ENCODE measurements around the gene AHSP. TPM values are rescaled to one million over a fixed set of nuclear protein-coding genes. Genes with fewer than 3 reads are reported as not detected.
"Not testable (repeated sequence)": the region's sequence is repeated elsewhere in the genome, so short reads cannot be mapped to it uniquely, and the experiment has no call there.

The AHSP gene
- total and polyA plus RNA-seq, 2 experiments from 2014 or later, result not detected

- Histone ChIP-seq H3K4me2 (ENCODE audit: unreplicated experiment) (no peak overlapping the region), H3F3A (ENCODE audit: insufficient read depth) (no peaks in the 10 kb centered on the region), H3K9me3 (ENCODE audit: low read depth) (no peaks in the 10 kb centered on the region), H3K27me3 (replicated peaks; ENCODE audit: insufficient read depth) (0 out of 2 replicates have a peak, but pooled peaks cover 4% of the 10 kb centered on the region), H2AFZ (no peak overlapping the region), H3K36me3 (ENCODE audit: low read depth) (no peaks in the 10 kb centered on the region), H3K79me2 (ENCODE audit: insufficient read depth) (no peaks in the 10 kb centered on the region), H3K9ac (no peak overlapping the region), H4K20me1 (ENCODE audit: insufficient read depth) (no peaks in the 10 kb centered on the region), H3K4me3 (no peak overlapping the region), H3K27ac (no peak overlapping the region), H3K4me1 (ENCODE audit: insufficient read depth) (no peaks in the 10 kb centered on the region), H3K9me2 (ENCODE audit: insufficient read depth) (no peaks in the 10 kb centered on the region)
- DNase-seq, result no peak
- in situ Hi-C loops (cut with MboI), result no loop called here
- 52 to 62% methylated on average over 6 of the region's 6 CpGs for WGBS, 2 experiments (ENCODE audit: low coverage in 1 of 2, low lambda C conversion rate in 2 of 2, missing lambda C conversion rate in 2 of 2)
- TF ChIP-seq EZH2 (IDR thresholded peaks at IDR 0.05; ENCODE audit: insufficient read depth, poor library complexity, severe bottlenecking) (no peak), EZH2phosphoT487 (IDR thresholded peaks at IDR 0.05; ENCODE audit: insufficient read depth, low read depth) (no peak)
Observed at GRCh38 chr16:31522071-31522470, 5.6 kb upstream of the AHSP start.

- H3K4me3 ChIP-seq; H3K9me2 ChIP-seq (ENCODE audit: insufficient read depth); in situ Hi-C loops (cut with MboI); H3K4me1 ChIP-seq (ENCODE audit: insufficient read depth); H3K36me3 ChIP-seq (ENCODE audit: low read depth); H2AFZ ChIP-seq; H3F3A ChIP-seq (ENCODE audit: insufficient read depth); H4K20me1 ChIP-seq (ENCODE audit: insufficient read depth); H3K9ac ChIP-seq; DNase-seq; H3K79me2 ChIP-seq (ENCODE audit: insufficient read depth); H3K9me3 ChIP-seq (ENCODE audit: low read depth); H3K27ac ChIP-seq; H3K27me3 ChIP-seq (replicated peaks; ENCODE audit: insufficient read depth); H3K4me2 ChIP-seq (ENCODE audit: unreplicated experiment): not testable (repeated sequence)
- WGBS, 2 experiments (ENCODE audit: low coverage in 1 of 2, low lambda C conversion rate in 2 of 2, missing lambda C conversion rate in 2 of 2), result 37 to 47% methylated on average over 3 to 5 of the region's 6 CpGs
Observed at GRCh38 chr16:31523768-31524167, 3.9 kb upstream of the AHSP start.

- no peak for TF ChIP-seq EZH2phosphoT487 (IDR thresholded peaks at IDR 0.05; ENCODE audit: insufficient read depth, low read depth)
- no peak for TF ChIP-seq EZH2 (IDR thresholded peaks at IDR 0.05; ENCODE audit: insufficient read depth, poor library complexity, severe bottlenecking)
- Histone ChIP-seq H3K9ac (no peak overlapping the region), H4K20me1 (ENCODE audit: insufficient read depth) (no peaks in the 10 kb centered on the region), H3K27ac (no peak overlapping the region), H3K4me3 (no peak overlapping the region), H2AFZ (no peak overlapping the region), H3K27me3 (replicated peaks; ENCODE audit: insufficient read depth) (peaks cover 13% of the 10 kb centered on the region), H3K9me2 (ENCODE audit: insufficient read depth) (no peaks in the 10 kb centered on the region), H3K4me2 (ENCODE audit: unreplicated experiment) (no peak overlapping the region), H3K4me1 (ENCODE audit: insufficient read depth) (no peaks in the 10 kb centered on the region), H3F3A (ENCODE audit: insufficient read depth) (no peaks in the 10 kb centered on the region), H3K9me3 (ENCODE audit: low read depth) (no peaks in the 10 kb centered on the region), H3K36me3 (ENCODE audit: low read depth) (no peaks in the 10 kb centered on the region), H3K79me2 (ENCODE audit: insufficient read depth) (no peaks in the 10 kb centered on the region)
- 39 to 49% methylated on average over 3 of the region's 3 CpGs for WGBS, 2 experiments (ENCODE audit: low coverage in 1 of 2, low lambda C conversion rate in 2 of 2, missing lambda C conversion rate in 2 of 2)
- DNase-seq, result no peak
- in situ Hi-C loops (cut with MboI), result no loop called here
Observed at GRCh38 chr16:31525113-31525512, 2.6 kb upstream of the AHSP start.

DNA sequence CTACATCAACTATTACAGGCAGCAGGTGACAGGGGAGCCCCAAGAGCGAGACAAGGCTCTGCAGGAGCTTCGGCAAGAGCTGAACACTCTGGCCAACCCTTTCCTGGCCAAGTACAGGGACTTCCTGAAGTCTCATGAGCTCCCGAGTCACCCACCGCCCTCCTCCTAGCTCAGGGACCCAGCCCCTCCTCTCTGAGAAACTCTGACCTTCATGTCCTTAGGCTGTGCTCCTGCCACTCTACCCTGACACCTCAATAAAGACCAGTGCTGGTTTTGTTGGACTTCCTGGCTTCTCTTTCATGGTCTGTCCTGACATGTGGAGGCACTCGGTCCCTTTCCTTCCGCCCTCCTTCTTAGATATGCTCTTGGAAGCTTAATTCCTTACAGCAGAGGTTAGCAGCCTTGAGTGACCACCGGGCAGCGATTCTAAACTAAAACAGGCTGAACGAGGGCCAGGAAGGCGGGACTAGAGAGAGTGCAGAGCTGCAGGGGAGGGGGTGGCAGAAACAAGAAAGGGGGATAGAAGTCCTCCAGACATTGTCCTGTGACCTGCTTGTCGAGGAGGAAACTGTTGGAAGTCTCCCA lies 915 bp downstream of the AHSP start:
- peaks cover 25% of the 10 kb centered on the region for H3K27me3 ChIP-seq (replicated peaks; ENCODE audit: insufficient read depth)
- 24 to 27% methylated on average over 11 of the region's 11 CpGs for WGBS, 2 experiments (ENCODE audit: low coverage in 1 of 2, low lambda C conversion rate in 2 of 2, missing lambda C conversion rate in 2 of 2)
- peak overlapping the region; percentile 75 for H3K4me2 ChIP-seq (ENCODE audit: unreplicated experiment)

More for the DNA sequence above, 915 bp downstream of the AHSP start:
- no peaks in the 10 kb centered on the region for H3F3A ChIP-seq (ENCODE audit: insufficient read depth)
- in situ Hi-C loops (cut with MboI), result no loop called here
- no peak overlapping the region for H3K9ac ChIP-seq
- peak overlapping the region; percentile 68 for H2AFZ ChIP-seq
- H3K27ac ChIP-seq, result no peak overlapping the region
- H3K4me3 ChIP-seq, result peak overlapping the region; percentile 64
- H4K20me1 ChIP-seq (ENCODE audit: insufficient read depth), result no peaks in the 10 kb centered on the region
- no peak for DNase-seq
- no peaks in the 10 kb centered on the region for H3K4me1 ChIP-seq (ENCODE audit: insufficient read depth)
- no peaks in the 10 kb centered on the region for H3K79me2 ChIP-seq (ENCODE audit: insufficient read depth)
- no peaks in the 10 kb centered on the region for H3K9me3 ChIP-seq (ENCODE audit: low read depth)
- no peaks in the 10 kb centered on the region for H3K36me3 ChIP-seq (ENCODE audit: low read depth)
- H3K9me2 ChIP-seq (ENCODE audit: insufficient read depth), result no peaks in the 10 kb centered on the region
- TF ChIP-seq EZH2phosphoT487 (IDR thresholded peaks at IDR 0.05; ENCODE audit: insufficient read depth, low read depth) (no peak), EZH2 (IDR thresholded peaks at IDR 0.05; ENCODE audit: insufficient read depth, poor library complexity, severe bottlenecking) (no peak)

Data from GM23248 (cell line).